HG03558 (cell line): ENCODE measurements around the gene ASTN2.

Experiments used
- ATAC-seq: cut with Tn5 transposase; IDR thresholded peaks from one replicate; pipeline ENCODE4 v1.9.1; 2021; ENCODE audit warnings: moderate number of reproducible peaks; ENCODE audit not compliant: unreplicated experiment; ENCODE audit errors: extremely low read depth

The ASTN2 gene

GRCh38 chr9:116797276-116797675 lies 617.6 kb downstream of the ASTN2 start:
- ATAC-seq = no peak

GRCh38 chr9:116796669-116797068 lies 618.2 kb downstream of the ASTN2 start:
- ATAC-seq = no peak

GRCh38 chr9:116795821-116796220 lies 619.0 kb downstream of the ASTN2 start:
- no peak for ATAC-seq

- no peak for ATAC-seq
Measured at GRCh38 chr9:116792271-116792670, 622.6 kb downstream of the ASTN2 start.

- no peak for ATAC-seq
Measured at GRCh38 chr9:116791326-116791725, 623.5 kb downstream of the ASTN2 start.

DNA sequence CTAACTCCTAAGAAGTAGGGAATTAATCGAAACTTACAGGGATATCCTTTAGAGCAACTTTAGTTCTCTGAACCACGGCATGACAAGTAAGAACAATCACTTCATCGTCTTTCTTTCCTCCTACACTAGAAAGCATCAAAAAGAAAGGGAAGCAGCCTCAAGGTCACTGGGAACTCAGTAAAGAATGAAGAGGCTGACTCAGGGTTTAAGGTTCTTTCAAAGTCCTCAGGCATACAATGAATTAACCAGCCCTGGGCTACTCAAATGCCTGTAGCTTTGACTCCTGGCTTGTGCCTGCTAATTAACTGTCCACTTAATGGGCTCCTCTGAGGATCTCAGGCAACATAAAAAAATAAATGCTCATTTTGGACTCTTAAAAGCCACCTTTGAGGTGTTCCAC lies 625.8 kb downstream of the ASTN2 start:
- no peak for ATAC-seq

DNA sequence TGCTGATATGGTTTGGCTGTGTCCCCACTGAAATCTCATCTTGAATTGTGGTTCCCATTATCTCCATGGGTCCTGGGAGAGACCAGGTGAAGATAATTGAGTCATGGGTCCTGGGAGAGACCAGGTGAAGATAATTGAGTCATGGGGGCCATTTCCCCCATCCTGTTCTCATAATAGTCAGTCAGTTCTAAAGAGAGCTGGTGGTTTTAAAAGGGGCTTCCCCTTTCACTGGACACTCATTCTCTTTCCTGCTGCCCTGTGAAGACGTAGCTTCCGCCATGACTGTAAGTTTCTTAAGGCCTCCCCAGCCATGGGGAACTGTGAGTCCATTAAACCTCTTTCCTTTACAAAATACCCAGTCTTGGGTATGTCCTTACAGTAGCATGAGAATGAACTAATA lies 628.1 kb downstream of the ASTN2 start:
- no peak for ATAC-seq

- ATAC-seq = no peak
Measured at GRCh38 chr9:116777116-116777515, 637.7 kb downstream of the ASTN2 start.

- ATAC-seq = no peak
Measured at GRCh38 chr9:116774421-116775180, 640.3 kb downstream of the ASTN2 start.

- ATAC-seq = no peak
Measured at GRCh38 chr9:116767219-116767618, 647.6 kb downstream of the ASTN2 start.

DNA sequence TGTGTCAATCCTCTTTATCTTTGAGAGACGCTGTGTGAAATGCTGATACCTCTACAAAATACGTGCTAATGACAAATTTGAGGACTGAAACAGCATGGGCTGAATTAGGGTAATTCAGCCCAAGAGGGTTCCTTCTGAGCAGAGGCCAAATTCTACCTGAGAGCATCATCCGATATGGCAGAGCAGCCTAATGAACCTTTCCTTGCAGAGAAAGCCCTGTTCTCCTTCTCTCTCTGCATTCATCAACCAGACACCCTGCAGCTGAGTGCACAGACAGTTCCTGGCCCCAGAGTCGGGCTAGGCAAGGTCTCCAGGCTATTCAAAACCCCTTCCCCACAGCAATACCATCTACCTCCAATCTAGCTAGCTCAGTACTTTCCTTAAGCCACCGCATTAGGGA lies 649.8 kb downstream of the ASTN2 start:
- no peak for ATAC-seq

- no peak for ATAC-seq
Measured at GRCh38 chr9:116763770-116764169, 651.1 kb downstream of the ASTN2 start.

DNA sequence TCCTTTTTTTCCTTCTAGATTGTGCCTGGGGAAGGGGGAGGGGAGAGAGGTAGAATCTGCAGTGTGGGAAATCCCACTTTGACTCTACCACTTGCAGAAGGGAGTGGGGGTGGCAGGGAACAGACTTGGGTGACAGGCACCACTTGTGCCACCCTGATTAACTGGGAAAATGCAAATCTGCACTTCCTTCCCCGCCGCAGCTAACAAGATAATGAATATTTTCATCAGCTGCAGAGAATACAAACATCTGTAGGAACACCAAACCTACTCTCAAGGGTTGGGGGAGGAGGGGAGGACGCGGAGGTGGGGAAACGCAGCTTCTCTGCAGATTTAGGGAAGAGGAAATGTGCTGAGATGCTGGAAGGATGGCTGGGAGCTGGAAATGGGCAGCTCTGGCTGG lies 654.2 kb downstream of the ASTN2 start:
- no peak for ATAC-seq

DNA sequence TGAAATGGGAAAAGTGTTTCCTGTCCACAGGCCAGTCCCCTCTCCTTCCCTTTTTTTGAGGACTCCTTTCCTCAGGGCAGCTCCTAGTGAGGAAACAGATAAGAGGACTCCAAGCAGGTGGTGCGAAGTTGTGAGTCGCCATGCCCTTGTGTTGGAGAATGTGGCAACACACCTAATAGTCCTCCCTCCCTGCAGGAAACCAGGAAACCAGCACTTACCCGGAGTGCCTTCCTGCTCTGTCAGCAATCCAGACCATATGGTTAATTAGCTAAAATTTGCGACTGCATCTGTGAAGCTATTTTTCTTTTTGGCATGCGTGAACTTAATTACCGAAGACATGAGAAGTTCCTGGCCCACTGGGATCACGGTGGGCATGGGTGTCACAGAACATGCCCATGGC lies 657.8 kb downstream of the ASTN2 start:
- ATAC-seq = no peak

- no peak for ATAC-seq
Measured at GRCh38 chr9:116753389-116753788, 661.5 kb downstream of the ASTN2 start.

DNA sequence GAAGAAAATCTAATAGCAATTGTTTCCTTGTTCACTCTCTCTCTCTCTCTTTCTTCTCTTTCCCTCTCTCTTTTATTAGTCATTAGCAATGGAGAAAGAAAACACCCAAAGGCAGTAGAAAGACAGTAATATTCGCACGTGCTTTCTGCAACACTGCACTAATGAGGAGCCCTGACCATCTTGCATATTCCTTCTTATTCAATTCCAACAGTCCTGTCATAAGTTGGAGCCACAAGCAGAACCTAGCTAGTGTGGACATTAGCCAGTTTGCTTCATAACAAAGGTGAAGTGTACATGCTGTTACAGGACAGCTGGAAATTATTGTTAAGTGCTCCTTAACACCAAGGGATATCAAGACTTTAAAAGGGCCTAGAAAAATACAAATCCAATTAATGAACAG lies 664.3 kb downstream of the ASTN2 start:
- no peak for ATAC-seq

- no peak for ATAC-seq
Measured at GRCh38 chr9:116749772-116750171, 665.1 kb downstream of the ASTN2 start.

GRCh38 chr9:116749176-116749575 lies 665.7 kb downstream of the ASTN2 start:
- ATAC-seq = no peak

- ATAC-seq = no peak
Measured at GRCh38 chr9:116741742-116742141, 673.1 kb downstream of the ASTN2 start.

- no peak for ATAC-seq
Measured at GRCh38 chr9:116741086-116741740, 673.6 kb downstream of the ASTN2 start.

GRCh38 chr9:116737152-116737546 lies 677.7 kb downstream of the ASTN2 start:
- ATAC-seq = no peak
